OCI-LY7 (cell line): ENCODE measurements around the gene CLCF1. TPM values are rescaled to one million over a fixed set of nuclear protein-coding genes. Genes with fewer than 3 reads are reported as not detected.

Experiments used
- BruUV-seq: library from RNA; stranded (reverse); fragments of 400-500 nt; replicated peaks from 2 replicates; lab custom pipeline; 2021; lab: Mats Ljungman, UMichigan
- CTCF ChIA-PET: fragments of 300-600 bp; sonication (Branson Sonifier 250); formaldehyde crosslinking; loops from one replicate; lab custom pipeline; 2022; ENCODE audit warnings: antibody characterized with exemption; ENCODE audit not compliant: unreplicated experiment; lab: Charles Lee
- POLR2A ChIA-PET: fragments of 300-600 bp; sonication (Branson Sonifier 250); formaldehyde crosslinking; loops from one replicate; lab custom pipeline; 2022; ENCODE audit warnings: antibody characterized with exemption; lab: Charles Lee
- DNase-seq: peaks from one replicate; pipeline ENCODE4 v3.0.0-alpha.2; 2015; ENCODE audit warnings: low spot score
- H2AFZ ChIP-seq: fragments of 200-600 bp; sonication (generic), shearing (Covaris generic); 2 replicates; pipeline ENCODE4 v1.6.1; 2014; ENCODE audit warnings: mild to moderate bottlenecking, antibody characterized with exemption, low read length, moderate library complexity
- H3K27ac ChIP-seq: fragments of 200-600 bp; sonication (generic); 2 replicates; pipeline ENCODE4 v1.5.1; 2014; ENCODE audit warnings: mixed run types, low read depth, mild to moderate bottlenecking, moderate library complexity, low read length, inconsistent platforms; ENCODE audit not compliant: poor library complexity, severe bottlenecking
- H3K36me3 ChIP-seq: fragments of 200-600 bp; sonication (generic); 2 replicates; pipeline ENCODE4 v1.6.1; 2014; ENCODE audit warnings: mild to moderate bottlenecking, antibody characterized with exemption, low read length, moderate library complexity, mixed read lengths; ENCODE audit not compliant: insufficient read depth
- H3K4me1 ChIP-seq: fragments of 200-600 bp; sonication (generic); 2 replicates; pipeline ENCODE4 v1.5.1; 2014; ENCODE audit warnings: mild to moderate bottlenecking, low read length; ENCODE audit not compliant: insufficient read depth, poor library complexity, severe bottlenecking
- H3K4me2 ChIP-seq: fragments of 200-600 bp; sonication (generic); 2 replicates; pipeline ENCODE4 v1.6.1; 2014; ENCODE audit warnings: mild to moderate bottlenecking, low read length
- H3K4me3 ChIP-seq: fragments of 200-600 bp; sonication (generic); 2 replicates; pipeline ENCODE4 v1.5.1; 2014; ENCODE audit warnings: mild to moderate bottlenecking, low read depth, low read length; ENCODE audit not compliant: poor library complexity, severe bottlenecking
- H3K79me2 ChIP-seq: fragments of 200-600 bp; sonication (generic); 2 replicates; pipeline ENCODE4 v1.6.1; 2016; ENCODE audit warnings: low read depth, mild to moderate bottlenecking, low read length, moderate library complexity, mixed read lengths; ENCODE audit not compliant: insufficient read depth
- H3K9me2 ChIP-seq: fragments of 200-600 bp; sonication (generic); 2 replicates; pipeline ENCODE4 v1.6.1; 2016; ENCODE audit warnings: mild to moderate bottlenecking, low read length, mixed read lengths; ENCODE audit not compliant: insufficient read depth
- H3K9me3 ChIP-seq: fragments of 200-600 bp; sonication (generic); 2 replicates; pipeline ENCODE4 v1.6.1; 2014; ENCODE audit warnings: mild to moderate bottlenecking, mixed run types, low read length, mixed read lengths
- H4K20me1 ChIP-seq: fragments of 200-600 bp; sonication (generic); 2 replicates; pipeline ENCODE4 v1.6.1; 2014; ENCODE audit warnings: mild to moderate bottlenecking, antibody characterized with exemption, low read length, moderate library complexity, mixed read lengths; ENCODE audit not compliant: insufficient read depth
- CTCF ChIP-seq: fragments of 200-600 bp; sonication (generic); conservative IDR thresholded peaks from 2 replicates; pipeline ENCODE4 v1.5.1; 2014; ENCODE audit warnings: mild to moderate bottlenecking, antibody characterized with exemption, low read length, moderate library complexity, mixed read lengths
- EZH2phosphoT487 ChIP-seq: fragments of 200-600 bp; sonication (generic); IDR thresholded peaks from 2 replicates; pipeline ENCODE4 v1.6.1; 2018; ENCODE audit warnings: low read depth, borderline replicate concordance, mild to moderate bottlenecking, mixed run types, antibody characterized with exemption, low read length, moderate library complexity, mixed read lengths
- intact Hi-C: fragments of 100-400 bp; cut with micrococcal nuclease; formaldehyde crosslinking; loops from one replicate; pipeline ENCODE4 v1.10.0; 2022; ENCODE audit not compliant: unreplicated experiment
- total RNA-seq, 2 experiments: library from RNA; depleted of rRNA in 1 of 2; stranded (reverse); fragments of >200 nt in 1 of 2; shearing (Covaris generic) in 1 of 2; gene quantifications; 2 replicates each; pipeline ENCODE4 v1.2.3, GENCODE V29; 2014 to 2022

The CLCF1 gene
- total RNA-seq, 2 experiments from 2014 or later, result 0.34 to 0.35 TPM

GRCh38 chr11:67421430-67422031, 48.1 kb upstream of the CLCF1 start:
- ChIA-PET POLR2A (interaction anchor here (2.1 kb wide), 1 partner anchor 19 kb away, joined by 15 read pairs; the partner anchor contains the start of genes PPP1CA and TBC1D10C), CTCF (interaction anchor here (1.0 kb wide), 1 partner anchor 9 kb away, joined by 4 read pairs; no protein-coding TSS in a partner anchor)
- Histone ChIP-seq H3K27ac (peak overlapping the region; percentile 8), H3K9me3 (no peaks in the 10 kb centered on the region), H2AFZ (peak overlapping the region; percentile 50; the same call in 1 of the 2 replicates), H4K20me1 (no peaks in the 10 kb centered on the region), H3K79me2 (no peaks in the 10 kb centered on the region), H3K4me1 (peaks cover 43% of the 10 kb centered on the region), H3K9me2 (no peaks in the 10 kb centered on the region), H3K4me3 (peak overlapping the region; percentile 68), H3K4me2 (peak overlapping the region; percentile 69), H3K36me3 (no peaks in the 10 kb centered on the region)
- no TSS peak for BruUV-seq
- TF ChIP-seq CTCF (0 out of 2 replicates have a peak, but pooled peaks have one; percentile 24), EZH2phosphoT487 (no peak)
- intact Hi-C loops, result loop anchor here (1.0 to 5.0 kb wide), 2 partner anchors 18 to 86 kb away; partner anchors contain the start of genes CDK2AP2 and PITPNM1
- DNase-seq, result no peak

- peak overlapping the region; percentile 19 for H3K27ac ChIP-seq
- DNase-seq, result peak; percentile 95
- no TSS peak for BruUV-seq
- no peaks in the 10 kb centered on the region for H3K9me3 ChIP-seq
- H3K9me2 ChIP-seq, result no peaks in the 10 kb centered on the region
- CTCF ChIA-PET, result interaction anchor here (0.6 to 1.0 kb wide), 2 partner anchors 9 to 14 kb away, joined by 3 to 4 read pairs; no protein-coding TSS in a partner anchor
- intact Hi-C loops, result loop anchor here (1.0 to 5.0 kb wide), 2 partner anchors 18 to 86 kb away; partner anchors contain the start of genes CDK2AP2 and PITPNM1
- no peaks in the 10 kb centered on the region for H4K20me1 ChIP-seq
- H3K4me3 ChIP-seq, result peak overlapping the region; percentile 68
- TF ChIP-seq EZH2phosphoT487 (no peak), CTCF (no peak)
- H3K36me3 ChIP-seq, result no peaks in the 10 kb centered on the region
- peak overlapping the region; percentile 50; the same call in 1 of the 2 replicates for H2AFZ ChIP-seq
- POLR2A ChIA-PET, result interaction anchor here (0.6 to 2.1 kb wide), 4 partner anchors 14 to 20 kb away, joined by 3 to 15 read pairs (median 6); partner anchors contain the start of genes PPP1CA, PTPRCAP and TBC1D10C
- no peaks in the 10 kb centered on the region for H3K79me2 ChIP-seq
- peak overlapping the region; percentile 79 for H3K4me2 ChIP-seq
- peaks cover 50% of the 10 kb centered on the region for H3K4me1 ChIP-seq
These were observed 47.4 kb upstream of the CLCF1 start for GRCh38 chr11:67420646-67421429.
